ENCODE measurements around the gene TMEM204. TPM values are rescaled to one million over a fixed set of nuclear protein-coding genes. Genes with fewer than 3 reads are reported as not detected.

The TMEM204 gene
- under 0.01 TPM in 1 of 2 replicates, not detected in the other for total RNA-seq

DNA sequence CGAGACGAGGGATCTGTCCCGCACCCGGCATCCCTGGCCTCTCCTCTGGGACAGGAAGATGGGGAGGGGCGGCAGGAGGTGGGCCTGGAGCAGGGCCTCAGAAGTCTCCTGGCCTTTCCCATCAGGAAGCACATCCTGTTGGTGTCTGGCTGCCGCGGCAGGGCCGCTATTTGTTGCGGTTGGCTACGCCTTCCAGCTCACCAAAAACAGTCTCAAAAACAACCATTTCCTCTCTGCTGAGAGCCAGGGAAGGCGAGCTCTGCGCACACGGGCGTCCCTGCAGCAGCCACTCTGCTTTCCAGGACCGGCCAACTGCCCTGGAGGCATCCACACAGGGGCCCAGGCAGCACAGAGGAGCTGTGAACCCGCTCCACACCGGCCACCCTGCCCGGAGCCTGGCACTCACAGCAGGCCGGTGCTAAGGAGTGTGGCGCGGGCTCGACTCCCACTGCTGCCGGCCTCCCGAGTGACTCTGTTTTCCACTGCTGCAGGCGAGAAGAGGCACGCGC is at the start of gene TMEM204:
TSS of gene TMEM204 (plus strand) at position 224 of the 509 bp plus-strand sequence. CDS start 610 bp downstream, outside the sequence.
- no peak for DNase-seq (ENCODE audit: low read depth)
- Histone ChIP-seq H3K27me3 (ENCODE audit: control insufficient read depth, insufficient read depth, low read length) (no peaks in the 10 kb centered on the region), H3K4me3 (ENCODE audit: low read depth, low read length) (no peak within 1 kb of the TSS), H3K36me3 (ENCODE audit: control insufficient read depth, insufficient read depth, low read length) (no peaks in the 10 kb centered on the region)
- no peak for FAIRE-seq
- TF ChIP-seq CTCF (IDR thresholded peaks at IDR 0.05; ENCODE audit: insufficient read depth, low read length, severe bottlenecking), result no peak

GRCh38 chr16:1485847-1486496 is 47.5 kb upstream of the TMEM204 start:
- Histone ChIP-seq H3K36me3 (ENCODE audit: control insufficient read depth, insufficient read depth, low read length) (no peaks in the 10 kb centered on the region), H3K27me3 (ENCODE audit: control insufficient read depth, insufficient read depth, low read length) (no peaks in the 10 kb centered on the region), H3K4me3 (ENCODE audit: low read depth, low read length) (no peak overlapping the region)
- DNase-seq (ENCODE audit: low read depth), result no peak
- no peak for FAIRE-seq
- no peak for TF ChIP-seq CTCF (IDR thresholded peaks at IDR 0.05; ENCODE audit: insufficient read depth, low read length, severe bottlenecking)

GRCh38 chr16:1486551-1487390 is 46.7 kb upstream of the TMEM204 start:
- DNase-seq (ENCODE audit: low read depth) (no peak), FAIRE-seq (no peak)
- H3K36me3 ChIP-seq (ENCODE audit: control insufficient read depth, insufficient read depth, low read length), result no peaks in the 10 kb centered on the region
- H3K4me3 ChIP-seq (ENCODE audit: low read depth, low read length), result no peak overlapping the region
- H3K27me3 ChIP-seq (ENCODE audit: control insufficient read depth, insufficient read depth, low read length), result no peaks in the 10 kb centered on the region
- no peak for TF ChIP-seq CTCF (IDR thresholded peaks at IDR 0.05; ENCODE audit: insufficient read depth, low read length, severe bottlenecking)

- FAIRE-seq (no peak), DNase-seq (ENCODE audit: low read depth) (no peak)
- H3K4me3 ChIP-seq (ENCODE audit: low read depth, low read length), result no peak overlapping the region
- no peaks in the 10 kb centered on the region for H3K27me3 ChIP-seq (ENCODE audit: control insufficient read depth, insufficient read depth, low read length)
- no peaks in the 10 kb centered on the region for H3K36me3 ChIP-seq (ENCODE audit: control insufficient read depth, insufficient read depth, low read length)
- no peak for TF ChIP-seq CTCF (IDR thresholded peaks at IDR 0.05; ENCODE audit: insufficient read depth, low read length, severe bottlenecking)
Observed at GRCh38 chr16:1487395-1488053, 45.9 kb upstream of the TMEM204 start.

DNA sequence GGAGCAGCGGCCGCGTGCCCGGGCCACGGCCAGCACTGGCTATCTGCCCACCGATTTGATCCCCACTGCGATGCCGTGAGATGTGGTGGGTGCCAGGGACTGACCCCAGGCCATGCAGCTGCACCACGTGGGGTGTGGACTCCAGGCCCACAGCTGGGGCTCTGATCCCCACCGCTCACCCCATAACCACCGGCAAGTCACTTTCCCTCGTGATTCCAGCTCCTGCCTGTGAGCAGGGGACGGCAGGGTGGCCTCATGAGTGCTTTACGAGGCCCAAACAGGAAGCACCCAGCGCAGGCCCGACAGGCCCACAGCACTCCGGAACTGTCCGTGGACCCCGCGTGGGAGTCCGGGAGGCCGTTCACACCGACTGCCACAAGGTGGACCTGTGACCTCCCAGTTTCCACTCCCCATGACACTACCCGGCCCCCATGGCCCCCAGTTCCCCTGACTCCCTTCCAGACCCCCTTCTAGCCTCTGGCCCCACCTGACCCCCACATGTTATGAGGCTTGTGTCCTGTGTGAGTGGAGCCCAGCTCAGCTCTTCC is 45.3 kb upstream of the TMEM204 start:
- no peaks in the 10 kb centered on the region for H3K36me3 ChIP-seq (ENCODE audit: control insufficient read depth, insufficient read depth, low read length)
- no peak overlapping the region for H3K4me3 ChIP-seq (ENCODE audit: low read depth, low read length)
- FAIRE-seq (no peak), DNase-seq (ENCODE audit: low read depth) (no peak)
- TF ChIP-seq CTCF (IDR thresholded peaks at IDR 0.05; ENCODE audit: insufficient read depth, low read length, severe bottlenecking), result no peak
- H3K27me3 ChIP-seq (ENCODE audit: control insufficient read depth, insufficient read depth, low read length), result no peaks in the 10 kb centered on the region
